Peyer's patch (tissue), 4 donors: ENCODE results near the gene LIMCH1.

Experiments used
- POLR2A ChIP-seq, 2 donors: fragments of 450-650 bp; IDR thresholded peaks; one replicate each; pipeline ENCODE4 v1.5.1; 2017; ENCODE audit warnings: antibody characterized with exemption in 2 of 2, mild to moderate bottlenecking in 2 of 2, moderate library complexity in 2 of 2
- TF ChIP-seq, protein P1 (sequence below), 6 experiments: fragments of 450-650 bp in 4 of 6; fragments of 200-600 bp in 2 of 6; sonication (generic) in 1 of 6; IDR thresholded peaks; one replicate each; pipeline ENCODE4 v1.5.1; 2017 to 2019; ENCODE audit warnings: antibody characterized with exemption in 6 of 6, mild to moderate bottlenecking in 3 of 6, moderate library complexity in 1 of 6

DNA sequence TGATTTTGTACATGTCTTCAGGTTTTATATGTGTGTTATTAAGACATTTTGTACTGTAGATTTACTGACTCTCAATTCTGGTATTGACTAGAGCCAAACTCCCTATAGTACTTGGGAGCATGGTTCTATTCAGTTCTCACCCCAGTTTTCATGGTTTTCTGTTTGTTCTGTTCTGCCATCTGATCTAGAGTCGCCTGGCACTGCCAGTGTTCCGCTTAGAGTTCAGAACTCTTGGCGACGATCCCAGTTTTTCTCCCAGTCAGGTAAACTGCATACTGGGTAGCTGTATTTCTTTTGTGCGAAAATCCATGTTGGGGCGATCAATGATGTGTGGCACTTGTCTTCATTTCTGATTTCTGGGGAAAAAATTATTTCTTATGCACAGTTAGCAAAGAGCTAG is 132.6 kb downstream of the LIMCH1 start:
- TF ChIP-seq, protein P1, sequence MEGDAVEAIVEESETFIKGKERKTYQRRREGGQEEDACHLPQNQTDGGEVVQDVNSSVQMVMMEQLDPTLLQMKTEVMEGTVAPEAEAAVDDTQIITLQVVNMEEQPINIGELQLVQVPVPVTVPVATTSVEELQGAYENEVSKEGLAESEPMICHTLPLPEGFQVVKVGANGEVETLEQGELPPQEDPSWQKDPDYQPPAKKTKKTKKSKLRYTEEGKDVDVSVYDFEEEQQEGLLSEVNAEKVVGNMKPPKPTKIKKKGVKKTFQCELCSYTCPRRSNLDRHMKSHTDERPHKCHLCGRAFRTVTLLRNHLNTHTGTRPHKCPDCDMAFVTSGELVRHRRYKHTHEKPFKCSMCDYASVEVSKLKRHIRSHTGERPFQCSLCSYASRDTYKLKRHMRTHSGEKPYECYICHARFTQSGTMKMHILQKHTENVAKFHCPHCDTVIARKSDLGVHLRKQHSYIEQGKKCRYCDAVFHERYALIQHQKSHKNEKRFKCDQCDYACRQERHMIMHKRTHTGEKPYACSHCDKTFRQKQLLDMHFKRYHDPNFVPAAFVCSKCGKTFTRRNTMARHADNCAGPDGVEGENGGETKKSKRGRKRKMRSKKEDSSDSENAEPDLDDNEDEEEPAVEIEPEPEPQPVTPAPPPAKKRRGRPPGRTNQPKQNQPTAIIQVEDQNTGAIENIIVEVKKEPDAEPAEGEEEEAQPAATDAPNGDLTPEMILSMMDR (IDR thresholded peaks at IDR 0.05): no peak
- TF ChIP-seq POLR2A (IDR thresholded peaks at IDR 0.05): no peak
